K562 (cell line): Measurements from ENCODE around the gene FOXJ1. TPM values are rescaled to one million over a fixed set of nuclear protein-coding genes. Genes with fewer than 3 reads are reported as not detected.

Experiments used
- ATAC-seq: fragments of 200-7000 bp; cut with Tn5 transposase; 3 replicates; pipeline ENCODE4 v1.9.1; 2020; ENCODE audit warnings: moderate library complexity
- BruUV-seq: library from RNA; stranded (reverse); fragments of 400-500 nt; replicated peaks from 2 replicates; lab custom pipeline; 2021; lab: Mats Ljungman, UMichigan
- CTCF ChIA-PET: fragments of 300-600 bp; formaldehyde crosslinking; extraction: SDS; loops from one replicate; lab custom pipeline; 2021; ENCODE audit warnings: low intra/inter-chr PET ratio; lab: Yijun Ruan, JAX
- POLR2A ChIA-PET: fragments of 300-600, 350-650 bp; sonication (Branson Sonifier 250); formaldehyde crosslinking; extraction: SDS; loops from one replicate; lab custom pipeline; 2021; ENCODE audit warnings: antibody characterized with exemption, inconsistent platforms; lab: Yijun Ruan, JAX
- DNase-seq, 4 experiments: peaks; one replicate each; pipeline versions ENCODE4 v3.0.0 to v3.0.0-alpha.2; 2011 to 2018; ENCODE audit warnings: low spot score in 3 of 4, mixed read lengths in 3 of 4; ENCODE audit errors: extremely low read depth in 1 of 4
- FAIRE-seq: peaks from 2 replicates; lab custom pipeline; 2011; peaks lifted over from hg19 to GRCh38; lab: Jason Lieb, UNC
- H2AFZ ChIP-seq: 2 replicates; pipeline ENCODE4 v1.6.0; 2011; ENCODE audit warnings: low read depth, low read length, control low read depth, inconsistent platforms
- H3K27ac ChIP-seq: fragments of 200-600 bp; 3 replicates; pipeline ENCODE4 v1.8.0; 2011; ENCODE audit warnings: low read depth, mild to moderate bottlenecking, control low read depth, inconsistent platforms, low read length, moderate library complexity, mixed read lengths; ENCODE audit errors: extremely low read depth
- H3K27me3 ChIP-seq, 2 experiments: fragments of 300-600 bp in 1 of 2; 2 replicates in 1 of 2; 3 replicates in 1 of 2; pipeline versions ENCODE4 v1.6.0 to v1.8.0; 2011; ENCODE audit warnings: inconsistent platforms in 2 of 2, low read length in 2 of 2, mild to moderate bottlenecking in 1 of 2, mixed read lengths in 1 of 2, moderate library complexity in 1 of 2; ENCODE audit not compliant: control insufficient read depth in 2 of 2, insufficient read depth in 2 of 2
- H3K36me3 ChIP-seq: fragments of 300-600 bp; 3 replicates; pipeline ENCODE4 v1.8.0; 2011; ENCODE audit warnings: mild to moderate bottlenecking, low read length, inconsistent platforms; ENCODE audit not compliant: control insufficient read depth, insufficient read depth
- H3K4me1 ChIP-seq, 2 experiments: fragments of 200-600 bp in 1 of 2; replicated peaks in 1 of 2; 2 replicates in 1 of 2; 3 replicates in 1 of 2; pipeline versions ENCODE4 v1.5.1 to v1.8.0; 2011; ENCODE audit warnings: inconsistent platforms in 2 of 2, low read length in 2 of 2, mild to moderate bottlenecking in 1 of 2, mixed read lengths in 1 of 2, moderate library complexity in 1 of 2; ENCODE audit not compliant: control insufficient read depth in 2 of 2, insufficient read depth in 2 of 2
- H3K4me2 ChIP-seq: 2 replicates; pipeline ENCODE4 v1.6.1; 2011; ENCODE audit warnings: low read length, control low read depth, inconsistent platforms, mixed read lengths; ENCODE audit not compliant: insufficient read depth
- H3K4me3 ChIP-seq: fragments of 200-600 bp; sonication (generic), shearing (Covaris generic); 2 replicates; pipeline ENCODE4 v1.5.1; 2016; ENCODE audit warnings: control low read depth, inconsistent platforms
- H3K79me2 ChIP-seq: fragments of 200-600 bp; 3 replicates; pipeline ENCODE4 v1.8.0; 2011; ENCODE audit warnings: low read length, inconsistent platforms; ENCODE audit not compliant: control insufficient read depth, insufficient read depth
- H3K9ac ChIP-seq, 2 experiments: 2 replicates each; pipeline versions ENCODE4 v1.6.0 to v1.6.1; 2011; ENCODE audit warnings: low read depth in 2 of 2, low read length in 2 of 2, control low read depth in 1 of 2, inconsistent platforms in 1 of 2, mild to moderate bottlenecking in 1 of 2, mixed read lengths in 1 of 2; ENCODE audit not compliant: insufficient read depth in 1 of 2
- H3K9me1 ChIP-seq: one replicate; pipeline ENCODE4 v1.6.0; 2011; ENCODE audit warnings: inconsistent platforms, mild to moderate bottlenecking, low read length, moderate library complexity; ENCODE audit not compliant: control insufficient read depth, insufficient read depth
- H3K9me3 ChIP-seq: replicated peaks from 2 replicates; pipeline ENCODE4 v1.5.1; 2011; ENCODE audit warnings: low read depth, low read length, inconsistent platforms; ENCODE audit not compliant: control insufficient read depth, insufficient read depth
- H4K20me1 ChIP-seq: replicated peaks from 2 replicates; pipeline ENCODE4 v1.6.1; 2011; ENCODE audit warnings: low read length, inconsistent platforms, mixed read lengths; ENCODE audit not compliant: control insufficient read depth, insufficient read depth
- ARID1B ChIP-seq: fragments of 450-650 bp; IDR thresholded peaks from 2 replicates; pipeline ENCODE4 v1.6.1; 2016; ENCODE audit warnings: antibody characterized with exemption, mild to moderate bottlenecking, inconsistent platforms
- CBX3 ChIP-seq, 2 experiments: IDR thresholded peaks; 1 replicate in 1 of 2; 2 replicates in 1 of 2; pipeline ENCODE4 v1.6.1; 2012; ENCODE audit warnings: inconsistent platforms in 2 of 2, low read length in 2 of 2, borderline replicate concordance in 1 of 2, control low read depth in 1 of 2
- GATA2 ChIP-seq: sonication (generic); formaldehyde crosslinking; IDR thresholded peaks from 2 replicates; pipeline ENCODE4 v1.4.0; 2020; ENCODE audit warnings: mild to moderate bottlenecking, missing genetic modification reagents
- KDM2B ChIP-seq: fragments of 250-450 bp; sonication (Bioruptor Pico); IDR thresholded peaks from 2 replicates; pipeline ENCODE4 v1.8.0; 2021; ENCODE audit warnings: mild to moderate bottlenecking, moderate library complexity
- LEF1 ChIP-seq: fragments of 450-650 bp; IDR thresholded peaks from 2 replicates; pipeline ENCODE4 v1.6.1; 2016; ENCODE audit warnings: mild to moderate bottlenecking
- ZFP1 ChIP-seq: fragments of 450-650 bp; formaldehyde crosslinking; IDR thresholded peaks from 2 replicates; pipeline ENCODE4 v1.4.0; 2020; ENCODE audit warnings: mild to moderate bottlenecking, mixed read lengths
- ZNF253 ChIP-seq: fragments of 250-450 bp; sonication (Bioruptor Pico); conservative IDR thresholded peaks from 2 replicates; pipeline ENCODE4 v1.6.1; 2021; ENCODE audit warnings: mild to moderate bottlenecking
- WGBS: fragments of 100-300 bp; shearing (Covaris generic); methylation state at CpG from one replicate; pipeline ENCODE4 v1.1.6; 2016; ENCODE audit warnings: low coverage, mixed read lengths; ENCODE audit not compliant: insufficient coverage; ENCODE audit errors: missing lambda C conversion rate; 5-methylcytosine and 5-hydroxymethylcytosine counted together
- in situ Hi-C: fragments of 300-500 bp; cut with MboI; formaldehyde crosslinking; loops from 4 replicates; pipeline ENCODE4 v1.15.0; 2018; ENCODE audit warnings: inconsistent platforms, mixed read lengths
- intact Hi-C: fragments of 100-400 bp; cut with micrococcal nuclease; formaldehyde crosslinking; loops from 2 replicates; pipeline ENCODE4 v1.14.2; 2022
- polyA plus RNA-seq, 8 experiments: library from polyadenylated mRNA; depleted of rRNA in 4 of 8; stranded (reverse) in 5 of 8; unstranded in 3 of 8; fragments of >200 nt; fragmentation: Nextera tagmentation in 2 of 8; fragmentation: Illumina TruSeq in 1 of 8; extraction: Ambion mirVana in 2 of 8; extraction: Trizol in 1 of 8; gene quantifications; 2 replicates each; pipeline versions ENCODE4 v1.2.1 to v1.2.3, GENCODE V29; 2011 to 2014; ENCODE audit warnings: inconsistent platforms in 1 of 8, missing spikeins in 1 of 8
- total RNA-seq, 7 experiments: library from RNA; depleted of rRNA in 6 of 7; stranded (reverse); fragments of >200 nt in 6 of 7; fragmentation: Illumina TruSeq in 2 of 7; extraction: Trizol in 2 of 7; gene quantifications; 2 replicates each; pipeline versions ENCODE4 v1.2.1 to v1.2.3, GENCODE V29; 2011 to 2021; ENCODE audit warnings: low replicate concordance in 1 of 7
- TF ChIP-seq, protein P1 (sequence below): sonication (generic); formaldehyde crosslinking; IDR thresholded peaks from 2 replicates; pipeline ENCODE4 v1.4.0; 2020; ENCODE audit warnings: mild to moderate bottlenecking, missing genetic modification reagents
- TF ChIP-seq, protein P2 (sequence below): IDR thresholded peaks from 3 replicates; pipeline ENCODE4 v1.6.1; 2011; ENCODE audit warnings: borderline replicate concordance, mild to moderate bottlenecking, moderate library complexity; ENCODE audit not compliant: insufficient read length; ENCODE audit errors: extremely low read depth
- TF ChIP-seq, protein P3 (sequence below): sonication (generic); formaldehyde crosslinking; IDR thresholded peaks from 2 replicates; pipeline ENCODE4 v1.8.0; 2022; ENCODE audit warnings: mild to moderate bottlenecking, missing genetic modification reagents

The FOXJ1 gene
- total and polyA plus RNA-seq, 9 of the 15 experiments (the other 6 are each of a cell fraction or from before 2014, with no cell fraction given): 0.07 TPM; not detected in 8

DNA sequence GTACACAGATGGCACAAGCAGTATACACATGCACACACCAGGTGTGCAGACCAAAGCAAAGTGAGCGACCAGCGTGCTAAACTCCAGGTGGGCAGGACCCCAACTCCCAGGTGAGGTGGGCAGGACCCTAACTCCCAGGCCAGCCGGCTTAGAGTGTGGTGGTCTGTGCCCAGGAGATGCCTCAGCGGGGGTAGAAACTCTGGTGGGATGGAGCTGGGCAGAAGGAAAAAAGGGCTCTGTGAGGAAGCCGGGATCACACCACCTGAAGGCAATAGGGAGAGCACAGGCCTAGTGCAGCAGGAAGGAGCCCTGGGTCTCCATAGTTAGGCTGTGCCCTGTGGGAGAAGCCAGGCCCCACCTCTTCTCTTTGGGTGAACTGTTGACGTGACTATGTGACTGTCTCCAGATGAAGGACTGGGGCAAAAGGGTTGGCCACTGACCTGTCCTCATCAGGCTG lies 1.6 kb upstream of the FOXJ1 start:
- H3K9ac ChIP-seq: no peak overlapping the region
- DNase-seq (no peak), FAIRE-seq (no peak), ATAC-seq (no peak)
- TF ChIP-seq LEF1 (no peak), ZNF253 (no peak), ZFP1 (no peak), GATA2 (CRISPR knock-in tag) (no peak), KDM2B (no peak), CBX3 (IDR thresholded peaks at IDR 0.05; ENCODE audit: borderline replicate concordance in 1 of 2, low read length in 2 of 2) (no peak), ARID1B (no peak)
- TF ChIP-seq, protein P1, sequence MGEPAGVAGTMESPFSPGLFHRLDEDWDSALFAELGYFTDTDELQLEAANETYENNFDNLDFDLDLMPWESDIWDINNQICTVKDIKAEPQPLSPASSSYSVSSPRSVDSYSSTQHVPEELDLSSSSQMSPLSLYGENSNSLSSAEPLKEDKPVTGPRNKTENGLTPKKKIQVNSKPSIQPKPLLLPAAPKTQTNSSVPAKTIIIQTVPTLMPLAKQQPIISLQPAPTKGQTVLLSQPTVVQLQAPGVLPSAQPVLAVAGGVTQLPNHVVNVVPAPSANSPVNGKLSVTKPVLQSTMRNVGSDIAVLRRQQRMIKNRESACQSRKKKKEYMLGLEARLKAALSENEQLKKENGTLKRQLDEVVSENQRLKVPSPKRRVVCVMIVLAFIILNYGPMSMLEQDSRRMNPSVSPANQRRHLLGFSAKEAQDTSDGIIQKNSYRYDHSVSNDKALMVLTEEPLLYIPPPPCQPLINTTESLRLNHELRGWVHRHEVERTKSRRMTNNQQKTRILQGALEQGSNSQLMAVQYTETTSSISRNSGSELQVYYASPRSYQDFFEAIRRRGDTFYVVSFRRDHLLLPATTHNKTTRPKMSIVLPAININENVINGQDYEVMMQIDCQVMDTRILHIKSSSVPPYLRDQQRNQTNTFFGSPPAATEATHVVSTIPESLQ: no peak
- TF ChIP-seq, protein P2, sequence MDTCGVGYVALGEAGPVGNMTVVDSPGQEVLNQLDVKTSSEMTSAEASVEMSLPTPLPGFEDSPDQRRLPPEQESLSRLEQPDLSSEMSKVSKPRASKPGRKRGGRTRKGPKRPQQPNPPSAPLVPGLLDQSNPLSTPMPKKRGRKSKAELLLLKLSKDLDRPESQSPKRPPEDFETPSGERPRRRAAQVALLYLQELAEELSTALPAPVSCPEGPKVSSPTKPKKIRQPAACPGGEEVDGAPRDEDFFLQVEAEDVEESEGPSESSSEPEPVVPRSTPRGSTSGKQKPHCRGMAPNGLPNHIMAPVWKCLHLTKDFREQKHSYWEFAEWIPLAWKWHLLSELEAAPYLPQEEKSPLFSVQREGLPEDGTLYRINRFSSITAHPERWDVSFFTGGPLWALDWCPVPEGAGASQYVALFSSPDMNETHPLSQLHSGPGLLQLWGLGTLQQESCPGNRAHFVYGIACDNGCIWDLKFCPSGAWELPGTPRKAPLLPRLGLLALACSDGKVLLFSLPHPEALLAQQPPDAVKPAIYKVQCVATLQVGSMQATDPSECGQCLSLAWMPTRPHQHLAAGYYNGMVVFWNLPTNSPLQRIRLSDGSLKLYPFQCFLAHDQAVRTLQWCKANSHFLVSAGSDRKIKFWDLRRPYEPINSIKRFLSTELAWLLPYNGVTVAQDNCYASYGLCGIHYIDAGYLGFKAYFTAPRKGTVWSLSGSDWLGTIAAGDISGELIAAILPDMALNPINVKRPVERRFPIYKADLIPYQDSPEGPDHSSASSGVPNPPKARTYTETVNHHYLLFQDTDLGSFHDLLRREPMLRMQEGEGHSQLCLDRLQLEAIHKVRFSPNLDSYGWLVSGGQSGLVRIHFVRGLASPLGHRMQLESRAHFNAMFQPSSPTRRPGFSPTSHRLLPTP: no peak
- TF ChIP-seq, protein P3, sequence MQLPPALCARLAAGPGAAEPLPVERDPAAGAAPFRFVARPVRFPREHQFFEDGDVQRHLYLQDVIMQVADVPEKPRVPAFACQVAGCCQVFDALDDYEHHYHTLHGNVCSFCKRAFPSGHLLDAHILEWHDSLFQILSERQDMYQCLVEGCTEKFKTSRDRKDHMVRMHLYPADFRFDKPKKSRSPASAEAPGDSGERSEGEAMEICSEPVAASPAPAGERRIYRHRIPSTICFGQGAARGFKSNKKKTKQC (CRISPR knock-in tag): no peak
- no peak overlapping the region for H2AFZ ChIP-seq
- H3K4me1 ChIP-seq: peaks cover 5 to 39% of the 10 kb centered on the region in 2 experiments; a peak in 3 of 5 replicates
- H3K4me2 ChIP-seq: no peak overlapping the region
- no peaks in the 10 kb centered on the region for H3K9me1 ChIP-seq
- 55% methylated on average over 5 of the region's 6 CpGs for WGBS
- H3K27ac ChIP-seq: no peak overlapping the region
- intact Hi-C loops: no loop called here
- H3K79me2 ChIP-seq: no peaks in the 10 kb centered on the region
- CTCF ChIA-PET: no interaction called here
- peaks cover 22% of the 10 kb centered on the region; the same call in 1 of the 3 replicates for H3K36me3 ChIP-seq
- H3K9me3 ChIP-seq: no peaks in the 10 kb centered on the region
- H3K4me3 ChIP-seq: no peak overlapping the region
- peaks cover 14% of the 10 kb centered on the region for H4K20me1 ChIP-seq
- in situ Hi-C loops: no loop called here
- POLR2A ChIA-PET: interaction anchor here (0.7 to 4.3 kb wide), 5 partner anchors 8 to 129 kb away, joined by 3 to 28 read pairs (median 5); no protein-coding TSS in a partner anchor
- BruUV-seq: no TSS peak
- H3K27me3 ChIP-seq: peaks cover 23 to 35% of the 10 kb centered on the region in 2 experiments; a peak in 4 of 5 replicates
